HG03060 (cell line): Measurements from ENCODE around the gene GRID1.

Experiments
- ATAC-seq: cut with Tn5 transposase; IDR thresholded peaks from one replicate; pipeline ENCODE4 v1.9.1; 2021; ENCODE audit warnings: low read depth, moderate number of reproducible peaks; ENCODE audit not compliant: unreplicated experiment

GRID1 gene

DNA sequence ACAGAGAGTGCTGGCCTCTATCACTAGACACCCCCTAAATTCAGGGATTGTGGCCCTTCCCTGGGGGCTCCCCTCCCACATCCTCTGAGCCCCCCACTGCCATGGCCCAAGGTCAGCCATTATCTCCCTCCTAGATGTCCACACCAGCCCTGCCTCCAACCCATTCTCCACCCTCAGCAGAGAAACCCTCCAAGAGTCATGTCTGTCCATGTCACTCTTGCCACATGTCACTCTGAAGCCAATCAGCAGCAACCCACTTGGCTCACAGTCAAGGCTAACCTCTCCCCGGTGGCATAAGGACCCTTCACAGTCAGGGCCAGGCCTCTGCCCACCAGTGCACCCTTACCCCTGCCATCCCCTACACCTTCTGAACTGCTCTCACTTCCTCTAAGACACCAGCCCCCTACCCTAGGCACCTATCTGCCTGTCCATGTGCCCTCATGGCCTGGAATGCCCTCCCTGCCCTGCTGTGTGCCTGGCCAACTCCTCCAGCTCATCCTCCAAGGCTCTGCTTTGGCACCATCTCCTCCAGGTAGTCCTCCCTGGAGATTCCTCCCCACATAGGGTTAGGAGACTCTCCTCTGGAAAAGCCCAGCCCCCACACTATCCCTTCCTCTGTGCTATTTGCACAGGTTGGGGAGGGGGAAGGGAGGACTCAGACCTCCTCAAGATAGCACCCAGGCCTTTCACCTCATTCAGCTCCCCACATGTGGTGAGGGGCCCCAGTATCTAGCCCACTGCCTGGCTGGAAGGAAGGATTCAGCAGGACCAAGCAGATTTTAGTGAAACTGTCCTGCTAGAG lies 83.7 kb downstream of the GRID1 start:
- ATAC-seq = no peak

GRCh38 chr10:86281396-86281795 lies 85.2 kb downstream of the GRID1 start:
- no peak for ATAC-seq

DNA sequence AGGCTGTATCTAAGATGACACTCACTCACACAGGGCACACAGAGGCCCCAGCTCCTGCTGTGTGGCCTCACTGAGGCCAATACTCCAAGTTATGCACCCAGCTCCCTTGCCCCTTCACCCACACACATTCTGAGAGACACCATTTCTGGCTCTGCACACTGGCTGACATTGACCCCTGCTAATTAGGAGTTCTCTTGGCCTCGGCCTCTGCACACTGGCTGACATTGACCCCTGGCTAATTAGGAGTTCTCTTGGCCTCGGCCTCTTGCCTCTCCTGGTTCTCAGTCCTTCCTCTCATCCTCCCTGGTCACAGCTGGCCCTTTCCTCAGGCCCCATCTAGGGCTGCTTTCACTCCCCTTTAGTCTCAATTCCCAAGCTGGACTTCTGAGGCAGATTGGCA lies 97.3 kb downstream of the GRID1 start:
- ATAC-seq = no peak

- no peak for ATAC-seq
Measured at GRCh38 chr10:86267286-86268195, 99.1 kb downstream of the GRID1 start.

DNA sequence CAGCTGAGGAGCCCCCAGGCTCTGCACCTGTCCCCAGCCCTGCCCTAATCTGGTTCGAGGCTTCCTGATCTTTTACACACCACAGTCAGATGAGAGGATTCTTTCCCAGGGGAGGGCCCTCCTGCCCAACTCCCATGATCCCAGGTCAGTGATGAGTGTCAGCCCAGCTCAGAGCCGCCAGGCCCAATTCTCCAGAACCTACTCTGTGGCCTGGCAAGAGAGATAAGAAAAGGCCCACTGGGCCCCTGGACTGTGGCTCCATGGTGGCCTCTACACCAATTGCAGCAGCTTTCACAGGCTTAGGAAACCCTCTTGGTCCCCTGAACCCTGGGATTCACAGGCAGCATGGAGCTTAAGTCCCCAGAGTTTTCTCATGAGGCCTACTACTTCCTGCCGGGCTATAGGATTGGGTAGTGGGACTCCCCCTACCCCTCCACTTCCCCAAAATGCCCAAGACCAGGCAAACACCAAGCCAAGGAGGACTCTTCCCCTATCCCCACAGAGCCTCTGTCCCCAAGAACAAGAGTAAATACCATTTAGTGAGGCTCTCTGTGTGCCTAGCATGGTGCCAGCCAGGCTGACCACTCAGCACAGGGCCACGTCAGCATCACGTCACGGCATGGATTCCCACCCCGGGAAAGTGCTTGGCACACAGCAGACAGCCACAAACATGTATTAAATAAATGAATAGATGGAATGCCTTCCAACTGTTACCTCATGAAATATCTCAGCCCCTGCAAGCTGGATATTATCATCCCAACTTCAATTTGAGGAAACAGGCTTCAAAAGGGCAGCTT lies 100.0 kb downstream of the GRID1 start:
- no peak for ATAC-seq

DNA sequence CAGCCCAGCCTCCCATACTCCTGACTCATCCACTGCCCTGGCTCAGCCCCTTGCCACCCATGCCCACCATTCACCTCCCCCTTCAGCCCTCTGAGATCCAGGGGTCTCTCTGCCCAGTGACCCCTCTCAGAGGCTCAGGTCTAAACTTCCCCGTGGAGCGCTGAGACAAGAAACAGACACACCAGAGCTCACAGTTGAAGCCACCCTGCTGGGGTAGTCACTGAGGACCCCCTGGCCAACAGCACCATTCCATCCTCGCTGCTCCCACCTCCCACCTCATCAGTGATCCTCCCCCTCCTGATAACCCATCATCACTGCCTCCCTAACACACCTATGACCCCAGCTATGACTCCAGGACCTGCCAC lies 100.7 kb downstream of the GRID1 start:
- no peak for ATAC-seq

DNA sequence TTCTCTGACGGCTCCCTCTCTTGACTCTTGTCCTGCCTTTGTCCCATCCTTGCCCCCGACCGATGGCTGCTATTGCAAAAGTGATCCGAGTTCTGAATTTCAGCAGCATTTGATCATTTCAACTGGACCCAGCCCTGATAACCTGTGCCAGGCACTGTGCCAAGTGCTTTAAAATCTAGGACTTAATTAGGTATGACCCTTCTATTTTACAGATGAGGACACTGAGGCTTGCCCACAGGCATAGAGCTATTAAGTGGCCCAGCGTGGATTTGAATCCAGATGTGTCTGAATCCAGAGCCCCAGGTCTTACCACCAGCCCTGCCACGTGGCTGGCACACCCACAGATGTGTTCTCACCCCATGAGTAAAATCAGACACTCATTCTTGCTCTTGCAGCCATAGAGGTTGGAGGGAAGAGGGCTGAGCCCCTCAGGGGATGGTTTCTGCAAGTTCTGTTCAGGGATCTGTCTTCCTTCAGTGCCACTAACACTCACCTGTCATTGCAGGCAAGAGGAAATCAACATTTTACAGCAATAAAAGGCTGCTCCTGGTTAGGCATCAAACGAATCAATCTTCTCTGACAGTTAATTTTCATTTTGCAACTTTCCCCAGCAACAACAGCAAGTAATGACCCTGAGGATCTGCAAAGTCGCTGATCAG lies 101.2 kb downstream of the GRID1 start:
- no peak for ATAC-seq

- ATAC-seq = no peak
Measured at GRCh38 chr10:86264481-86265231, 101.9 kb downstream of the GRID1 start.

GRCh38 chr10:86263907-86264306 lies 102.7 kb downstream of the GRID1 start:
- no peak for ATAC-seq

DNA sequence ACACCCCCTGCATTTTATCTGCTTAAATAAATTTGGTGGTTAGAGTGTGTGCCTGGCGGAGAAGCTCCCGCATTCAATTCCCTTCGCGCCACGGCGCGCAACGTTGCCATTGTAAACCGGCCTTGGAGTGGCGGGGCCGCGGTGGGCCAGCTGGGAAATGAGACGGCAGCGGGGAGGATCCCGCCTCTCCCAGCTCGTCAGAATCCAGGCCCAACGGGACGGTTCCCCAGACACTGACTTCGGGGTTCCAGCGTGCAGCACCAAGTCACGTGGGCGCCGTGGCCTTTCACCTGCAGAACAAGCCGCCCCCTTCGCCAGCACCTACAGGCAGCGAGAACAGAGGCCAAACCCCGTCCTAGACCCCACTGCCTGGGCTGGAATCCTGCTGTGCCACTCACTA lies 103.4 kb downstream of the GRID1 start:
- ATAC-seq = no peak

GRCh38 chr10:86262688-86263181 lies 103.9 kb downstream of the GRID1 start:
- ATAC-seq = no peak

GRCh38 chr10:86261941-86262687 lies 104.5 kb downstream of the GRID1 start:
- no peak for ATAC-seq

- ATAC-seq = no peak
Measured at GRCh38 chr10:86261470-86261869, 105.1 kb downstream of the GRID1 start.

- ATAC-seq = no peak
Measured at GRCh38 chr10:86260564-86260963, 106.0 kb downstream of the GRID1 start.

DNA sequence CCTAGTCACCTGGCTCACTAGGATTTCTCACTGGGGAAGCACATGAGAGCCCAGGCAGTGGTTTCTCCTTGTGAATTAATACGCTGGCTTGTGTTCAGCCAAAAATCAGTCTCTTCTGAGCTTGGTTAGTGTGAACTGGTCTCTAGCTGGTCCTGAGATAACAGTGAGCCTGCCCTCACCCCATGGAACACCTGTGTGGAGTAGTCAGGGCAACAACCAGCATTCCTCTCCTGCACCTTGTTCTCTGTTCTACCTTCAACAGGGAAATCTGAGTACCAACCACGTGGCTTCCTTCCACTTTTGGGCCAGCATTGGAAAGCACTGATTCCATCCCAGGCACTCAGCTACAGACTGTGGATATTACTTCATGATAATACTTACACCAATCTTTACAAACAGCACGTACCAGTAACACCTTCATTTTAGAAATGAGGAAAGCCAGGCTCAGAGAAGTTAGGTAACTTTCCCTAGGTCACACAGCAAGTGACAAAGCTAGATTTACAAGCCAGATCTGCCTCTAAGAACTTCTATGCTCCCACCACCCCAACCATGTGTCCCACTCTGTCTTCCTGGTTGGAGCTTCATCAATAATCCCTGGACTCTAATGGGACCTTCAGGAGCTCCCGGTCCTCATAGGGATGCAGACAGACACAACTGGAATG lies 106.6 kb downstream of the GRID1 start:
- ATAC-seq = no peak

DNA sequence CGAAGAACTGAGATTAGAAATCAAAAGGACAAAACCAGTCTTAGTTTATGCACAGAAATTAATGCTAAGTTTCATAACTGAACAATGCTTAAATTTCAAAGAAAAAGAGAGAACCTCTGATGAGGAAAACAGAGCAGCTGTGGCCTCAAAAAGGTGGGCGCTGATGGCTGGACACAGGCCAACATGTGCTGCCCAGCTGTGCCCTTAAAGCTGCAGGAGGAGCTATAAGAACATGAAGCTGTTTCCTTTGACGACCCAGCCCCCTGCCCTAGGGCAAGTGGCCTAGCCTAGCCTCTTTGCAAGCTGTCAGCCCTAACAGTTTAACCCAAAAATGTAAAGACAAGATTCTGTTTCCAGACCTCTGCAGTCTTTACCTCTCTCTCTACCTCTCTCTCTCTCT lies 107.7 kb downstream of the GRID1 start:
- ATAC-seq = no peak

- no peak for ATAC-seq
Measured at GRCh38 chr10:86258499-86258898, 108.1 kb downstream of the GRID1 start.

GRCh38 chr10:86257683-86258082 lies 108.9 kb downstream of the GRID1 start:
- no peak for ATAC-seq
